ENCODE results near the gene INPP5A. TPM values are rescaled to one million over a fixed set of nuclear protein-coding genes. Genes with fewer than 3 reads are reported as not detected.

Gene INPP5A
- total RNA-seq, 3 donors from 2014 or later = 26.6 to 50.6 (median 38.7) TPM

DNA sequence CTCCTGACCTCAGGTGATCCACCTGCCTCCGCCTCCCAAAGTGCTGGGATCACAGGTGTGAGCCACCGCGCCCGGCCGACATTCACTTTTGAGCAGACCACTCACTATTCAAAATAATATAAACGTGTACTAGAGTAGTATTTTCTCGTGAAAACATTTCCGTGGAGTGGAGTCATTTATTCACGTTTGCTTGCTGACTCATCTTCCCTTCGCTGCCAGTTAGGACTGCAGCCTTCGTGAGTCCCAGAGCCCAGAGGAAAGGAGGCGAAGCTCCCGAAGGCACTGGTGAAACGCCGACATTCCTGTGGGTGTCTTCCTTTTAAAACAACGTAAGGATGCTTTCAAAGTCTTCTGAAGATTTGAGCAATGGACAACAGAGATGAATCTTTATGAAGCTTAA lies 10.9 kb upstream of the INPP5A start:
- H3K27ac ChIP-seq = no peak overlapping the region
- no peaks in the 10 kb centered on the region for H3K4me1 ChIP-seq
- TF ChIP-seq, protein P1, sequence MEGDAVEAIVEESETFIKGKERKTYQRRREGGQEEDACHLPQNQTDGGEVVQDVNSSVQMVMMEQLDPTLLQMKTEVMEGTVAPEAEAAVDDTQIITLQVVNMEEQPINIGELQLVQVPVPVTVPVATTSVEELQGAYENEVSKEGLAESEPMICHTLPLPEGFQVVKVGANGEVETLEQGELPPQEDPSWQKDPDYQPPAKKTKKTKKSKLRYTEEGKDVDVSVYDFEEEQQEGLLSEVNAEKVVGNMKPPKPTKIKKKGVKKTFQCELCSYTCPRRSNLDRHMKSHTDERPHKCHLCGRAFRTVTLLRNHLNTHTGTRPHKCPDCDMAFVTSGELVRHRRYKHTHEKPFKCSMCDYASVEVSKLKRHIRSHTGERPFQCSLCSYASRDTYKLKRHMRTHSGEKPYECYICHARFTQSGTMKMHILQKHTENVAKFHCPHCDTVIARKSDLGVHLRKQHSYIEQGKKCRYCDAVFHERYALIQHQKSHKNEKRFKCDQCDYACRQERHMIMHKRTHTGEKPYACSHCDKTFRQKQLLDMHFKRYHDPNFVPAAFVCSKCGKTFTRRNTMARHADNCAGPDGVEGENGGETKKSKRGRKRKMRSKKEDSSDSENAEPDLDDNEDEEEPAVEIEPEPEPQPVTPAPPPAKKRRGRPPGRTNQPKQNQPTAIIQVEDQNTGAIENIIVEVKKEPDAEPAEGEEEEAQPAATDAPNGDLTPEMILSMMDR (IDR thresholded peaks at IDR 0.05) = no peak
- TF ChIP-seq POLR2A (IDR thresholded peaks at IDR 0.05) (no peak), POLR2AphosphoS5 (IDR thresholded peaks at IDR 0.05) (no peak)
- H3K27me3 ChIP-seq = peaks cover 0 to 11% of the 10 kb centered on the region in 2 donors
- peaks cover 0 to 4% of the 10 kb centered on the region in 2 donors for H3K9me3 ChIP-seq
- peak in 1 of 2 donors; percentile 19 for DNase-seq (ENCODE audit: low spot score in 2 of 2)
- H3K36me3 ChIP-seq = no peaks in the 10 kb centered on the region
- intact Hi-C loops (cut with DNase I; ENCODE audit: low total_unique reads) = loop anchor here (10.0 kb wide), 1 partner anchor 62 kb away; no protein-coding TSS in a partner anchor
- no peak overlapping the region for H3K4me3 ChIP-seq

DNA sequence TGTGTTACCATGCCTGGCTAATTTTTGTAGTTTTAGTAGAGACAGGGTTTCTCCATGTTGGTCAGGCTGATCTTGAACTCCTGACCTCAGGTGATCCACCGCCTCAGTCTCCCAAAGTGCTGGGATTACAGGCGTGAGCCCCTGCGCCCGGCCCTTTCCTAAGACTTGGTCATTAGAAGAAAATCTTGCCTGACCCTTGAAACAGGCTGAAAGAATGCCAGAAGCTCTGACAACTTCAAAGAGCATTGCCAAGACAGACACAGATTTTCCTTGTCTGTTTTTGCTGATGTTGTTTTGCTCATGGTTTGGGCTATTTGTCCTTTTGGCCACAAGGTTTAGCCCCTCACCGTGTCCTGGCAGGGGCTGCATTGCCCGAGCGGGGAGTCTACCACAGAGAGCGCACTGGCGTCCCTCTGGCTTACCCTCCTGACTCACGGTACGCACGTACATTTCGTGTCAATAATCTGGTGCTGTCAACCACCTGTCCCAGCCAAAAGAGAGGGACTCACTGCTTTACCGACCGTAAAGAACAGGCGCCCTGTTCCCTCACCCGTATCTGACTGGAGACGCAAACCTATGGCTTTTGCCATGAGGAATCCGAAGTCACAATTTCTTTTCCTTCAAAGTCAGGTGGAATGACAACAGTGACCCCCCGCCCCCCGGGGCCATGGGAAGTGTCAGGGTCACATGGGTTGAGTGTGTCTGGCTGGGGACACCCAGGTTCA lies 10.1 kb upstream of the INPP5A start:
- intact Hi-C loops (cut with DNase I; ENCODE audit: low total_unique reads) = loop anchor here (10.0 kb wide), 1 partner anchor 63 kb away; no protein-coding TSS in a partner anchor
- H3K4me1 ChIP-seq = no peaks in the 10 kb centered on the region
- no peak overlapping the region for H3K27ac ChIP-seq
- H3K9me3 ChIP-seq = peaks cover 0 to 4% of the 10 kb centered on the region in 2 donors
- H3K27me3 ChIP-seq = peaks cover 0 to 11% of the 10 kb centered on the region in 2 donors
- no peak overlapping the region for H3K4me3 ChIP-seq
- peak in 1 of 2 donors; percentile 41 for DNase-seq (ENCODE audit: low spot score in 2 of 2)
- H3K36me3 ChIP-seq = no peaks in the 10 kb centered on the region
- no peak for TF ChIP-seq POLR2A (IDR thresholded peaks at IDR 0.05)
- TF ChIP-seq POLR2AphosphoS5 (IDR thresholded peaks at IDR 0.05) = no peak
- TF ChIP-seq, protein P1 (IDR thresholded peaks at IDR 0.05) = no peak

DNA sequence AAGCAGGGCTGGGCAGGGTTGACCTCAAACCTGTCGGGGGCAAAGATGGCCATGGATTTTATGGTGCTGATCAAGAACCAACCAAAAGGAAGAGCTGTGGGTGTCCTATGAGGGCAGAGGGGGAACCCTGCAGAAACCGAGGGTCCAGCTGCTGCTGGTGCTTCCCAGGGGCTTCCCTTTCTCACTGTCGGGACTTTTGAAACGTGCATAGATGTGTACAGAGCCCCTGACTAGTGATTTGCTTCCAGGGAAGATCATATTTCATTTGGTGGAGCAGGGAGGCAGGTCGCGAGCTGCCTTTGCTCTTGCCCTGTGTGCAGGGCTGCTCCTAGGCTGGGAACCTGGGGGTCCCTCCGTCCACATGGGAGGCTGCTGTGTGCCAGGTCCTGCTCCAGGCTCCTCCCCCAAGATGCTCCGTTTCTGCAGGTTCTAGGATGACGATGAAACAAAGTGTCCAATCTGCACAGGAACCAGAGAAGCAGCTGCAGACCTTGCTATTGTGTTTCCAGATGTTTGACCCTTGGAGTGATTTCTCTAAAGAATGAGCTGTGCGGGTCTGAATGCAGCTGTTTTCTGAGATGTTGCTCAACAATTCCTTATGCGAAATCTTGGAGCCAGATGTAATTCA lies 9.4 kb upstream of the INPP5A start:
- peaks cover 0 to 11% of the 10 kb centered on the region in 2 donors for H3K27me3 ChIP-seq
- TF ChIP-seq POLR2AphosphoS5 (IDR thresholded peaks at IDR 0.05) = peak in 1 of 3 donors; percentile 31
- TF ChIP-seq, protein P1 (IDR thresholded peaks at IDR 0.05) = no peak
- H3K27ac ChIP-seq = no peak overlapping the region
- no peak overlapping the region for H3K4me3 ChIP-seq
- peak in 1 of 2 donors; percentile 22 for DNase-seq (ENCODE audit: low spot score in 2 of 2)
- intact Hi-C loops (cut with DNase I; ENCODE audit: low total_unique reads) = loop anchor here (10.0 kb wide), 1 partner anchor 63 kb away; no protein-coding TSS in a partner anchor
- peaks cover 0 to 4% of the 10 kb centered on the region in 2 donors for H3K9me3 ChIP-seq
- H3K4me1 ChIP-seq = no peaks in the 10 kb centered on the region
- no peaks in the 10 kb centered on the region for H3K36me3 ChIP-seq

DNA sequence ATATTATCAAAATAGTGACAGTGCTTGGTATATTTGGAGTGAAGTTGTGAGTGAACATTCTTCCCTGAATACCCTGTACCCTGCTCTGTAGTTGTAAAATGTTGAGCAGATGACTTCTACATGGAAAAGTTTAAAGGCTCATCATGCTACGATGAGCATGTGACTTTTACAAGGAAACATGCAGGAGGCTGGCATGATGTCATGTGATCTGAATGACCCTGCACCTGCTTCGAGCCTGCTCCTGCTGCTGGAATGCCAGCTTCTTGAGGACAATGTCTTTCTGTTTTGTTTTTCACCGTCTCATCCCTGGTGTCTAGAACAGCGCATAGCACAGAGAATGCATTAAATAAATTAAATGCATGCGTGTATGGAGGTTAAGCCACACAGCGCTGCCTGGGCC lies 5.4 kb upstream of the INPP5A start:
- DNase-seq (ENCODE audit: low spot score in 2 of 2) = no peak
- intact Hi-C loops (cut with DNase I; ENCODE audit: low total_unique reads) = no loop called here
- no peak overlapping the region for H3K27ac ChIP-seq

More for the DNA sequence above, 5.4 kb upstream of the INPP5A start:
- Histone ChIP-seq H3K27me3 (peaks cover 0 to 7% of the 10 kb centered on the region in 2 donors), H3K4me3 (no peak overlapping the region), H3K4me1 (no peaks in the 10 kb centered on the region), H3K36me3 (no peaks in the 10 kb centered on the region), H3K9me3 (peaks cover 0 to 4% of the 10 kb centered on the region in 2 donors)
- no peak for TF ChIP-seq POLR2A (IDR thresholded peaks at IDR 0.05)
- TF ChIP-seq, protein P1 (IDR thresholded peaks at IDR 0.05) = no peak
